ENCODE measurements around the gene HEPHL1.
"Not testable (repeated sequence)": the region's sequence is repeated elsewhere in the genome, so short reads cannot be mapped to it uniquely, and the experiment has no call there.

HEPHL1 gene

GRCh38 chr11:94153320-94153719 lies 132.2 kb downstream of the HEPHL1 start:
- no peak for DNase-seq

GRCh38 chr11:94154095-94154856 lies 133.1 kb downstream of the HEPHL1 start:
- DNase-seq: no peak

- not testable (repeated sequence) for DNase-seq
Measured at GRCh38 chr11:94157339-94157738, 136.2 kb downstream of the HEPHL1 start.
